Measurements from ENCODE around the gene PPARD. TPM values are rescaled to one million over a fixed set of nuclear protein-coding genes. Genes with fewer than 3 reads are reported as not detected.

The PPARD gene
- total RNA-seq, 2 donors from 2014 or later, result 21.2 to 24.1 TPM

GRCh38 chr6:35412102-35412501 lies 69.7 kb downstream of the PPARD start:
- DNase-seq (ENCODE audit: low spot score), result no peak
- no peaks in the 10 kb centered on the region for H3K27me3 ChIP-seq (replicated peaks; ENCODE audit: insufficient read depth)
- H3K36me3 ChIP-seq, result no peaks in the 10 kb centered on the region
- TF ChIP-seq POLR2AphosphoS5 (IDR thresholded peaks at IDR 0.05) (no peak), POLR2A (IDR thresholded peaks at IDR 0.05) (no peak), CTCF (IDR thresholded peaks at IDR 0.05) (no peak)
- WGBS, result 66% methylated on average over 8 of the region's 8 CpGs
- no peak overlapping the region for H3K27ac ChIP-seq
- no peaks in the 10 kb centered on the region for H3K9me3 ChIP-seq
- no peak overlapping the region for H3K4me3 ChIP-seq
- peaks cover 5% of the 10 kb centered on the region for H3K4me1 ChIP-seq (replicated peaks)
- intact Hi-C loops (cut with DNase I), result loop anchor here (5.0 kb wide), 1 partner anchor 35 kb away; no protein-coding TSS in a partner anchor

DNA sequence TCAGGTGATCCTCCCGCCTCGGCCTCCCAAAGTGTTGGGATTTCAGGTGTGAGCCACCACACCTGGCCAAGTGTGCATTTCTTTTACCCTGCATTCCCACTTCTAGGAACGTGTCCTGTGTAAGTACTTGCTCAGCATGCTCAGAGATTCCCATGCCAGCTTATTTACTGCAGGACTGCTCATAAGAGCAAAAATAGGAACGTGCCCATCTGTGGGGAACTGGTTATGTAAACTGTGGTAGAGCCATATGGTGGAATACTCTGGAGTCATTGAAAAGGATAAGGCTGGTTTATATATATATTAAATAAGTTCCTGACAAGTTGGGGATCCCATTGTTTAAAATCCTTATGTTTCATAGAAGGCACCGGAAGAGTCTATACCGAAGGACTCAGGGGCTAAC lies 71.6 kb downstream of the PPARD start:
- H3K4me3 ChIP-seq, result no peak overlapping the region
- intact Hi-C loops (cut with DNase I), result loop anchor here (2.0 to 5.0 kb wide), 2 partner anchors 33 to 71 kb away; partner anchors contain the start of gene PPARD
- WGBS, result 93% methylated on average over 6 of the region's 6 CpGs

DNA sequence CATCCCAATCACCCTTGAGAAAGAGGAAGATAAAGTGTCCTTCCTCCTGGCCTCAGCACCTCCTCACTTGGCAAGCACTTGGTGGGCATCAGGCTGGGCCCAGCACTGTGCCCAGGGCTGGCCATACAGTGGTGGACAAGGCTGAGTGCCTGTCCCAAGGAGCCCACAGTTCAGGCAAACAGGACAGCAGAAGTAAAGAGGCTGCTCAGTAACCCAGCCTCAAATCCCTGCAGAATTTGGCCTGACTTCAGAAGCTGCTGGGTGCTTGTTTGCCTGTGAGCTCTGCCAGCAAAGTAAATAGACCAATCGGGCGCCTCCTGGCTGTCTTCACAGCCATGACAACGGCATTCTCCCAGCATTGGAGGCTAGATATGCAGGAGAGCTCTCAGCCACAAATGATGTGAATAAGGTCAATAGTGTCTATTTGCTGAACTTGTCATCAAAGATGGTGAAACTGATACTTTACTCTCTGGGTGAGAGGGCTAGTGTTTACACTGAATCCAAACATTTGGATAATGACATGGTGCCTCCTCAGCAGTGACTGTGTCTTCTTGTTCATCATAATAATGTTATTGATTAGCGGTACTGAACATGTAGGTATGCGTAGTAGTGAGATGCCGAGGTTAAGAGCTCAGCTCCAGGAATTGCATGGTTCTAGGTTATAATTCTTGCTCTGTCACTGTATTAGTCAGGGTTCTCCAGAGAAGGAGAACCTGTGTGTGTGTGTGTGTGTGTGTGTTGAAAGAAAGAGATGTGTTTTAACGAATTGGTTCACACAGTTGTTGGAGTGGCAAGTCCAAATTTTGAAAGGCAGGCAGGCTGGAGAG lies 72.9 kb downstream of the PPARD start:
- no peak overlapping the region for H3K27ac ChIP-seq
- H3K36me3 ChIP-seq, result no peaks in the 10 kb centered on the region
- WGBS, result 44% methylated on average over 7 of the region's 7 CpGs

More for the DNA sequence above, 71.6 kb downstream of the PPARD start:
- Histone ChIP-seq H3K27me3 (replicated peaks; ENCODE audit: insufficient read depth) (no peaks in the 10 kb centered on the region), H3K9me3 (no peaks in the 10 kb centered on the region), H3K36me3 (no peaks in the 10 kb centered on the region), H3K27ac (no peak overlapping the region), H3K4me1 (replicated peaks) (peaks cover 5% of the 10 kb centered on the region)
- no peak for TF ChIP-seq POLR2AphosphoS5 (IDR thresholded peaks at IDR 0.05)
- TF ChIP-seq POLR2A (IDR thresholded peaks at IDR 0.05), result no peak
- TF ChIP-seq CTCF (IDR thresholded peaks at IDR 0.05), result no peak
- no peak for DNase-seq (ENCODE audit: low spot score)

GRCh38 chr6:35417979-35418661 lies 75.8 kb downstream of the PPARD start:
- peaks cover 0 to 6% of the 10 kb centered on the region in 2 donors for H3K36me3 ChIP-seq
- H3K9me3 ChIP-seq, result no peaks in the 10 kb centered on the region
- no peak overlapping the region for H3K27ac ChIP-seq
- peaks cover 5% of the 10 kb centered on the region for H3K4me1 ChIP-seq (replicated peaks)
- intact Hi-C loops (cut with DNase I), result no loop called here
- TF ChIP-seq POLR2A (IDR thresholded peaks at IDR 0.05) (no peak), CTCF (IDR thresholded peaks at IDR 0.05) (no peak), POLR2AphosphoS5 (IDR thresholded peaks at IDR 0.05) (no peak)
- no peaks in the 10 kb centered on the region for H3K27me3 ChIP-seq (replicated peaks; ENCODE audit: insufficient read depth)
- DNase-seq (ENCODE audit: low spot score), result no peak
- no peak overlapping the region for H3K4me3 ChIP-seq
- 63% methylated on average over 14 of the region's 14 CpGs for WGBS

More for the DNA sequence above, 72.9 kb downstream of the PPARD start:
- no peaks in the 10 kb centered on the region for H3K9me3 ChIP-seq
- intact Hi-C loops (cut with DNase I), result loop anchor here (2.0 kb wide), 1 partner anchor 72 kb away; the partner anchor contains the start of gene PPARD
- H3K27me3 ChIP-seq (replicated peaks; ENCODE audit: insufficient read depth), result no peaks in the 10 kb centered on the region
- no peak overlapping the region for H3K4me3 ChIP-seq
- peaks cover 5% of the 10 kb centered on the region for H3K4me1 ChIP-seq (replicated peaks)
- TF ChIP-seq POLR2AphosphoS5 (IDR thresholded peaks at IDR 0.05), result peak; percentile 94
- peak; percentile 53 to 93 (median 78) for TF ChIP-seq CTCF (IDR thresholded peaks at IDR 0.05)
- TF ChIP-seq POLR2A (IDR thresholded peaks at IDR 0.05), result no peak
- DNase-seq (ENCODE audit: low spot score), result peak; percentile 88
